ENCODE results near the gene MMP17.

MMP17 gene

DNA sequence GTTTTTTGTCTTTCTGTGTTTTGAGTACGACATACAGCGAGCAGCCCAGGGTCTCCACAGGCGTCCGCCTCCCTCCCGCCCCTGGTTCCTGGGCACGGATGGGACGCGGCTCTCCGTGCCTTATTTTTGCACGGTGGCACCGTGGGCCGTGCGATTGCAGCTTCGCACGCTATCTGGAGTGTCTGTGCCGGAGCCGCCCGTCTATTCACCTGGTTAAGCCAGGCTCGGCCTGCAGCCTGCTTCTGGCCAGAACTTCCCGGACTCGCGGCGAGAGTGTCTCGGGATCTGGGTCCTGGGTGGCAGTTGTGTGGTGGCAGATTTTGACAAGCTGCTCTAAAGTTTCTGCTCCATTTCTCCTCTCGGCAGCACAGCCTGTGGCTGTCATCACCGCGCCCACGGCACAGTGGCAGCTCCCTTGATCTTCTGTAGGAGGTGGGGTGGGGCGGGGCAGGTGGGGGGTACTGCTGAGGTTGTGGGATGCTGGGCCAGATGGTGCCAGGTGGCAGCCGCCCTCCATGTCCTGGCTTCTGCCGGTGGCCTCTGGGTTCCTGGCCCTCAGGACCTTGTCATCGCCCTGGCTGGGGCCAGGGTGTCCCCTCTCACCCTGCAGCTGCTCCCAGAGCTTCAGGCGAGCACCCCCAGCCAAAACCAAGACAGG, 2.9 kb downstream of the MMP17 start:
- no peak for DNase-seq (ENCODE audit: low spot score)

- peak; percentile 93 for DNase-seq (ENCODE audit: low spot score)
Observed at GRCh38 chr12:131831635-131832041, 3.4 kb downstream of the MMP17 start.

- peak; percentile 95 for DNase-seq (ENCODE audit: low spot score)
Observed at GRCh38 chr12:131832321-131833231, 4.4 kb downstream of the MMP17 start.

DNA sequence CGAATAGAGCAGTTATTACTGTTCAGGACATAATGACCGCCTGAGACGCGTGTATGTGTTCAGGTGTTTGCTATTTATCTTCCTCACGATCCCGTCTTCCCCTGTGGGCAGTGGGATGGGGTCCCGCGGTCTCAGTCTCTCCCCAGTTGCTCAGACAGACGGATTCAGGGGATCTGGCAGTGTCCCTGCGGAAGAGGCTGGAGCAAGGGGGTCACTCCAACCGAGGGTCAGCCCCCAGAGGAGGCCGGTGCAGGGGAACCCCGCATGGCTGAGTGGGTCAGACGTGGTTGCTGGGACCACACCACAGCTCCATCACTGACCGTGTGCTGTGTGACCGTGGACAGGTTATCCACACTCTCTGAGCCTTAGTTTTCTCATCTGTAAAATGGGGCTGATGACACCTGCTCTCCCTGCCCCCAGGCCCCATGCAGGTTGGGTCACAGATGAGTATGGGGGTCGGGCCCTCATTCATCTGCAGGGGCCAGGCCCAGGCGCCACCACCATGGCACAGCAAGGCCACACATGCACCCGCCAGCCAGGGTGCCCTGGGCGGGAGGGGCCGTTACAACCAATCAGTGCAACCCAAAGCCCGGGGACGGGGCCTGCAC, 5.2 kb downstream of the MMP17 start:
- no peak for DNase-seq (ENCODE audit: low spot score)

DNA sequence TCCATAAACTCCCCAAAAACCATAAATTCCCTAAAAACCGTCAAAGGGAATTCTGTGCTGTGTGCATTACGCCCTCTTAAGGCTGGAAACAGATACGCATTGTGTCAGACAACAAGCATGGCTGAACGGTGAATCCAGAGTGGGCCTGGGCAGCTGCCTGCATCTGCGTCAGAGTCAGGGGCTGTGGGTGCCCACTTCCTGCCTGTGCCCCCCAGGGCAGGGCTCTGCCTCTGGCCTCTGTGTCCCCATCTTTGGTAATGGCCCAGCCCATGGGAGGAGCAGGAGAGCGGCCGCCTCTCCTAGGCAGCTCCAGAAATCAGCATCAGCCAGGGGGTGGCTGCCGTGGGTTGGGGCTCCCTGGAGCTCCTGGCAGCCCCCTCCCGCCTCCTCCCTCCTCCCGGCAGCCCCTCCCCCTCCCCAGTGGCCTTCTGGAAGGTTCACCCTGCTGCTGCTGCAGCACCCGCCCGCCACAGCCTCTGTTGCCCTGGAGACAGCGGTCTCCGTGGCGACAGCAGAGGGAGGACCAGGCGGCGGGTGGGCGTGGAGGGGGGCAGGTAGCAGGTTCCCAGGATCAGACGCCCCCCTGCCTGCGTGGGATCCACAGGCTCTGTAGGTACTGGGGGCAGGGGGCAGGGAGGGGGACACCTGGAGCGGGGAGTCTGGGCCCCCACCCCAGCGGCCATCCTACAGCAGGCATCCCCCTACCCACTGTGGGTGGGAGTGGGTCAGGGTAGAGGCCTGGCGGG, 5.9 kb downstream of the MMP17 start:
- no peak for DNase-seq (ENCODE audit: low spot score)

GRCh38 chr12:131834798-131835615, 6.8 kb downstream of the MMP17 start:
- DNase-seq (ENCODE audit: low spot score), result no peak

DNA sequence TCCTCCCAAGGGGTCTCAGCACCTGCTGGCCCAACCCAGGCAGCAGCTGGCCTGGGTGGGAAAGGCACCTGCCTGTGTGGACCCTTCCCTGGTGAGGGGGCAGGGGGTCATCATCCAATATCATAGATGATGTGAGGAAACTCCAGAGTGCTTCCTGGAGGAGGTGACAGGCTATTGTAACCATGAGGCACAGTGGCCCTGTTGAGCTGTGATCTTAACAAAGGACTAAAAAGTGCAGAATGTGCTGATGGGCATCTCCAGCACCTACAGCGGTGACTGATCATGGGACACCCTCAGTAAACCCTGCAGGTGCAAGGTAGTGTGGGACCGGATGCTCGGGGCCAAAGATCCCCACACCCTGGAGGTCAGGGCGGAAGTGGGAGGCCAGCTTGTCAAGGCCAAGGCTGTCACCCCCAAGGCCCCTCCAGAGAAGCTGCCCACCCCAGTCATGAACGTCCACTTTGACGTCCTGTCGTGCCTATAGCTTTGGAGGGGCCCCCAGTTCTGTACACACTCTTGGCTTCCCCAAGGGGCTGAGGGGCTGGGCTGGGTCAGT, 7.5 kb downstream of the MMP17 start:
- no peak for DNase-seq (ENCODE audit: low spot score)

DNA sequence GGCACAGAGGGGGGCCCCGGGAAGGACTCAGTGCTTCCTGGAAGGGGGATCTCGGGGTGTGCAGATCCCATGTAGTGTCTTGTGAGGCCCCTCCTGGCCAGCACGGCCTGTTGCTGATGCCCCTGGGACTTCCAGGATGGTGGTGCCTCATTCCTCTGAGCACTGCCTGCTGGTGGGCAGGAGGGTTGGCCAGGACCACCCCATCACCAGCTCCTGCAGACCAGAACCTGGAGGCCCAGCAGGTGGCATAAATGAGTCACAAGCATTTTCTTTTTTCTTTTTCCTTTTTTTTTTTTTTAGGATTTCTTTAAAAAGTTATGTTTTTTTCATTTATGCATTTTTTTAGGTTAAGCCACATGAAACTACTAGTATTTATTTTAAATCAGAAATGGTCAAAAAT, 8.0 kb downstream of the MMP17 start:
- no peak for DNase-seq (ENCODE audit: low spot score)

GRCh38 chr12:131836714-131837397, 8.7 kb downstream of the MMP17 start:
- DNase-seq (ENCODE audit: low spot score), result no peak

- DNase-seq (ENCODE audit: low spot score), result no peak
Observed at GRCh38 chr12:131840643-131841416, 12.6 kb downstream of the MMP17 start.

- DNase-seq (ENCODE audit: low spot score), result no peak
Observed at GRCh38 chr12:131841547-131841946, 13.4 kb downstream of the MMP17 start.

- no peak for DNase-seq (ENCODE audit: low spot score)
Observed at GRCh38 chr12:131842169-131842568, 14.0 kb downstream of the MMP17 start.

DNA sequence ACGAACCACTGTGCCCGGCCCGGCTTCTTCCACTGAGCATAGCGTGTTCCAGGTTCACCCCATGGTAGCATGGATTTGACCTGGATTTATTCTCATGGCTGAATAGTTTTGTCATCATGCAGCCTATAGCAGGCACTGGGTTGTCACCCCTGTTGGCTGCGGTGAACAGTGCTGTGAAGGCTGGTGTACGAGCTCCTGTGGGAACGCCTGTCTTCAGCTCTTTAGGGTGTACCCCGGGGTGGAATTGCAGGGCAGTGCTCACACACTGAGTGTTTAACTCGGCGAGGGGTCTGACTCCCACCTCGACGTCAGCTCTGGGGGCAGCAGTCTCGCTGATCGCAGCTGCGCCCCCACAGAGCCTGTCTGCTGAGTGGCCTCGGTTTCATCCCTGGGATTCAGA, 15.3 kb downstream of the MMP17 start:
- DNase-seq (ENCODE audit: low spot score), result no peak

- DNase-seq (ENCODE audit: low spot score), result no peak
Observed at GRCh38 chr12:131844140-131844539, 15.9 kb downstream of the MMP17 start.

- no peak for DNase-seq (ENCODE audit: low spot score)
Observed at GRCh38 chr12:131844656-131845055, 16.5 kb downstream of the MMP17 start.

DNA sequence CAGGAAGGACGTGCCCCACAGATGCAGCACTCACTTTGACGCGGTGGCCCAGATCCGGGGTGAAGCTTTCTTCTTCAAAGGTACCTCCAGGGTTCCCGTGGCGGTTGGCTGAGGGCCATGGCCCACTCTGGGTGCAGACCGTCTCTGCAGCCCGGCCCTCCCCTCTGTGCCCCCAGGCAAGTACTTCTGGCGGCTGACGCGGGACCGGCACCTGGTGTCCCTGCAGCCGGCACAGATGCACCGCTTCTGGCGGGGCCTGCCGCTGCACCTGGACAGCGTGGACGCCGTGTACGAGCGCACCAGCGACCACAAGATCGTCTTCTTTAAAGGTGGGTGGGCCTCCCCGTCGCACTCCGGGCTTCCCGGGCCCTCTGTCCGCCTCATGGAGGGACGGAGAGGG, 16.9 kb downstream of the MMP17 start:
- no peak for DNase-seq (ENCODE audit: low spot score)

- DNase-seq (ENCODE audit: low spot score), result no peak
Observed at GRCh38 chr12:131847456-131847855, 19.3 kb downstream of the MMP17 start.

DNA sequence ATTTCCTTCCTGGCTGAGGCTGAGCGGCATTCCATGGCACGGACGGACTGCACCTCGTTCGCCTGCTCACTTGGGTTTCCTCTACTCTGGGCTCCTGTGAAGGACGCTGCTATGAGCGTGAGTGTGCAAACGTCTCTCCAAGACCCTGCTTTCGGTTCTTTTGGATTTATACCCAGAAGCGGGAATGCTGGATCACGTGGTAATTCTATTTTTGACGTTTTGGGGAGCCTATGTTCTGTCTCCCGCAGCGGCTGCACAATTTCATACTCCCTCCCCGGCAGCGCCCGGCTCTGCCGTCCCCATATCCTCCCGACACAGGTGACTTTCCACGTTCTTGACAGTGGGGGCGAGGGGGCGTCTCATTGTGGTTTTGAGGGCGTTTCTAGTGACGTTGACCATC, 20.6 kb downstream of the MMP17 start:
- DNase-seq (ENCODE audit: low spot score), result no peak

- DNase-seq (ENCODE audit: low spot score), result no peak
Observed at GRCh38 chr12:131849700-131850553, 21.7 kb downstream of the MMP17 start.
